SK-N-SH treated with all-trans-retinoic acid at 6 μM for 48 hours (cell line): Measurements from ENCODE around the gene OR2T11.
A peak's percentile ranks its signal among the peaks of the same experiment; 100 is the strongest.

ENCODE experiments used
- ATAC-seq: fragments of 200-7000 bp; cut with Tn5 transposase; 3 replicates; pipeline ENCODE4 v1.9.1; 2020; ENCODE audit warnings: mild to moderate bottlenecking, moderate library complexity
- ARNTL ChIP-seq: fragments of 450-650 bp; formaldehyde crosslinking; IDR thresholded peaks from 2 replicates; pipeline ENCODE4 v1.5.0; 2020; ENCODE audit warnings: low read depth, mild to moderate bottlenecking, moderate library complexity, borderline replicate concordance
- BACH2 ChIP-seq: fragments of 250-450 bp; sonication (Bioruptor Pico); IDR thresholded peaks from 2 replicates; pipeline ENCODE4 v1.9.0; 2021; ENCODE audit warnings: mild to moderate bottlenecking, borderline replicate concordance
- GLIS3 ChIP-seq: fragments of 250-450 bp; sonication (Bioruptor Pico); IDR thresholded peaks from 2 replicates; pipeline ENCODE4 v1.5.0; 2020; ENCODE audit warnings: mild to moderate bottlenecking, moderate library complexity
- ISL1 ChIP-seq: fragments of 250-450 bp; sonication (Bioruptor Pico); IDR thresholded peaks from 2 replicates; pipeline ENCODE4 v2.1.2; 2022; ENCODE audit warnings: mild to moderate bottlenecking, moderate library complexity
- PPARA ChIP-seq: fragments of 250-450 bp; sonication (Bioruptor Pico); IDR thresholded peaks from 2 replicates; pipeline ENCODE4 v1.5.0; 2020; ENCODE audit warnings: mild to moderate bottlenecking, borderline replicate concordance
- TCF4 ChIP-seq: fragments of 250-450 bp; sonication (Bioruptor Pico); IDR thresholded peaks from 2 replicates; pipeline ENCODE4 v1.8.0; 2021; ENCODE audit warnings: mild to moderate bottlenecking, moderate library complexity, borderline replicate concordance
- TOX ChIP-seq: fragments of 250-450 bp; sonication (Bioruptor Pico); IDR thresholded peaks from 2 replicates; pipeline ENCODE4 v1.8.0; 2021; ENCODE audit warnings: mild to moderate bottlenecking, moderate library complexity, borderline replicate concordance
- ZC3H10 ChIP-seq: fragments of 250-450 bp; sonication (Bioruptor Pico); IDR thresholded peaks from 2 replicates; pipeline ENCODE4 v1.5.1; 2021; ENCODE audit warnings: mild to moderate bottlenecking, moderate library complexity
- ZFP3 ChIP-seq: fragments of 250-450 bp; sonication (Bioruptor Pico); IDR thresholded peaks from 2 replicates; pipeline ENCODE4 v1.5.0; 2020; ENCODE audit warnings: mild to moderate bottlenecking, moderate library complexity
- ZFP30 ChIP-seq: fragments of 450-650 bp; formaldehyde crosslinking; IDR thresholded peaks from 2 replicates; pipeline ENCODE4 v1.5.0; 2022; ENCODE audit warnings: mild to moderate bottlenecking, moderate library complexity
- ZNF565 ChIP-seq: fragments of 450-650 bp; formaldehyde crosslinking; conservative IDR thresholded peaks from 2 replicates; pipeline ENCODE4 v1.5.0; 2020; ENCODE audit warnings: low read depth, mild to moderate bottlenecking, moderate library complexity
- ZNF70 ChIP-seq: fragments of 450-650 bp; formaldehyde crosslinking; IDR thresholded peaks from 2 replicates; pipeline ENCODE4 v1.5.0; 2020; ENCODE audit warnings: mild to moderate bottlenecking, moderate library complexity
- ZNF8 ChIP-seq: fragments of 450-650 bp; formaldehyde crosslinking; IDR thresholded peaks from 2 replicates; pipeline ENCODE4 v1.5.0; 2020; ENCODE audit warnings: mild to moderate bottlenecking, moderate library complexity
- TF ChIP-seq, protein P1 (sequence below): fragments of 250-450 bp; sonication (Bioruptor Pico); IDR thresholded peaks from 2 replicates; pipeline ENCODE4 v1.5.1; 2021; ENCODE audit warnings: mild to moderate bottlenecking, moderate library complexity
- TF ChIP-seq, protein P2 (sequence below): fragments of 250-450 bp; sonication (Bioruptor Pico); IDR thresholded peaks from 2 replicates; pipeline ENCODE4 v1.8.0; 2020; ENCODE audit warnings: mild to moderate bottlenecking, moderate library complexity, borderline replicate concordance
- TF ChIP-seq, protein P3 (sequence below): fragments of 250-450 bp; sonication (Bioruptor Pico); IDR thresholded peaks from 2 replicates; pipeline ENCODE4 v1.5.1; 2020; ENCODE audit warnings: low read depth, mild to moderate bottlenecking, moderate library complexity
- TF ChIP-seq, protein P4 (sequence below): fragments of 250-450 bp; sonication (Bioruptor Pico); IDR thresholded peaks from 2 replicates; pipeline ENCODE4 v1.8.0; 2021; ENCODE audit warnings: low read depth, mild to moderate bottlenecking, moderate library complexity, borderline replicate concordance
- TF ChIP-seq, protein P5 (sequence below): fragments of 250-450 bp; sonication (Bioruptor Pico); IDR thresholded peaks from 2 replicates; pipeline ENCODE4 v1.5.0; 2020; ENCODE audit warnings: mild to moderate bottlenecking, moderate library complexity

Gene OR2T11

DNA sequence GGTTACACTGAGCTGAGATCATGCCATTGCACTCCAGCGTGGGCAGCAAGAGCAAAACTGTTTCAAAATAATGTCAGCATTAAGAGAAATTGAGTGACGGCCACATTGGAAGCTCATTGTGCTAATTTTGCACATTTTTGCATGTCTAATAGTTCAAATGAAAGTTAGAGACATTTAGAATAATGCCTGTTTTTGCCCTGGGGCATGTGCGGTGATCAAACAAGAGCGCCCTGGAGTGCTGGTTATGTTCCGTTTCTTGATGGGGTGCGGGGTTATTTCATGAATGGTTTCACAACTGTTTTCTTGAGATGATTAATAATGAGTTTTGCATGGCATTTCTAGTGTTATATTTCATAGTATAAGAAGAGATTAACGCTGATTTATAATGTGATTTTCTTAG, 13.1 kb downstream of the OR2T11 start (continued):
- TF ChIP-seq, protein P1, sequence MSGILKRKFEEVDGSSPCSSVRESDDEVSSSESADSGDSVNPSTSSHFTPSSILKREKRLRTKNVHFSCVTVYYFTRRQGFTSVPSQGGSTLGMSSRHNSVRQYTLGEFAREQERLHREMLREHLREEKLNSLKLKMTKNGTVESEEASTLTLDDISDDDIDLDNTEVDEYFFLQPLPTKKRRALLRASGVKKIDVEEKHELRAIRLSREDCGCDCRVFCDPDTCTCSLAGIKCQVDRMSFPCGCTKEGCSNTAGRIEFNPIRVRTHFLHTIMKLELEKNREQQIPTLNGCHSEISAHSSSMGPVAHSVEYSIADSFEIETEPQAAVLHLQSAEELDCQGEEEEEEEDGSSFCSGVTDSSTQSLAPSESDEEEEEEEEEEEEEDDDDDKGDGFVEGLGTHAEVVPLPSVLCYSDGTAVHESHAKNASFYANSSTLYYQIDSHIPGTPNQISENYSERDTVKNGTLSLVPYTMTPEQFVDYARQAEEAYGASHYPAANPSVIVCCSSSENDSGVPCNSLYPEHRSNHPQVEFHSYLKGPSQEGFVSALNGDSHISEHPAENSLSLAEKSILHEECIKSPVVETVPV (CRISPR knock-in tag): no peak
- TF ChIP-seq TCF4 (CRISPR knock-in tag) (no peak), TOX (CRISPR knock-in tag) (no peak), BACH2 (CRISPR knock-in tag) (no peak), ZNF70 (CRISPR knock-in tag) (no peak), ZFP30 (CRISPR knock-in tag) (no peak)
- TF ChIP-seq, protein P2, sequence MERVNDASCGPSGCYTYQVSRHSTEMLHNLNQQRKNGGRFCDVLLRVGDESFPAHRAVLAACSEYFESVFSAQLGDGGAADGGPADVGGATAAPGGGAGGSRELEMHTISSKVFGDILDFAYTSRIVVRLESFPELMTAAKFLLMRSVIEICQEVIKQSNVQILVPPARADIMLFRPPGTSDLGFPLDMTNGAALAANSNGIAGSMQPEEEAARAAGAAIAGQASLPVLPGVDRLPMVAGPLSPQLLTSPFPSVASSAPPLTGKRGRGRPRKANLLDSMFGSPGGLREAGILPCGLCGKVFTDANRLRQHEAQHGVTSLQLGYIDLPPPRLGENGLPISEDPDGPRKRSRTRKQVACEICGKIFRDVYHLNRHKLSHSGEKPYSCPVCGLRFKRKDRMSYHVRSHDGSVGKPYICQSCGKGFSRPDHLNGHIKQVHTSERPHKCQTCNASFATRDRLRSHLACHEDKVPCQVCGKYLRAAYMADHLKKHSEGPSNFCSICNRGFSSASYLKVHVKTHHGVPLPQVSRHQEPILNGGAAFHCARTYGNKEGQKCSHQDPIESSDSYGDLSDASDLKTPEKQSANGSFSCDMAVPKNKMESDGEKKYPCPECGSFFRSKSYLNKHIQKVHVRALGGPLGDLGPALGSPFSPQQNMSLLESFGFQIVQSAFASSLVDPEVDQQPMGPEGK (CRISPR knock-in tag): no peak
- TF ChIP-seq, all 23 proteins: peak for 0

DNA sequence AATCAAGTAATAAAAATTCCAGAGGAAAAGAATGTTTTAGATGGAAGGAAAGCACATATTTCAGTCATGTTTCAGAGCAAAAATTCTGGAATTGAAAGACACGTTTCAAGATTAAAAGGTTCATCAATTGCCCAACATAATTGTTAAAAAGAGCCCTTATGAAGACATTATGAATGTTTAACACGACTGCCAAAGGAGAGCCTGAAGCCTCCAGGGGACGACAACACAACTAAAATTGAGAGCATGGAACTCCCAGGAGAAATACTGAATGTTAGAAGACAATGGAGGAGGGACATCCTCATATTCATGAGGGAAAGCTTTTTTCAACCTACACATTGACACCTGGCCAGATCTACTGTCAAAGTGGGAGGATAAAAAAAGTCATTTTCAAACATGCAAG, 16.0 kb downstream of the OR2T11 start:
- peak; percentile 91 for ATAC-seq
- TF ChIP-seq ZNF565 (CRISPR knock-in tag): no peak
- TF ChIP-seq ZFP3 (CRISPR knock-in tag): no peak

DNA sequence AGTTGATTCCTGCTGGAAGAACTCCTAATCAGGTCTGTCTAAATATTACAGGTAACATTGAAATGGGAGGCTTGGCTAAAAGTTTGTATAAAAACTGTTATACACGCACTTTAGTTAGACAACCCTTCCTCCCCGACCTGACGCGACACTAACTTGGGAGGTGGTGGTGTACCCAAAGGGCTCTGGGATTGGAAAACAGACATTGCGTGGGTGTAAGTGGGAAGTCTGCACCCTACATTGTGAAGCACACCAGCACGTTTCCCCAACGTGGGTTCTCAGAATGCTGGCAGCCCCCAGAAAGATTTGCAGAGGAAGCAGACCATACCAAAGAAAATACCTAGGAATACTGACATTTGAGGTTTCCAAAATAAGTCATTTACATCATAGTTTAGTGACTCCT, 16.8 kb downstream of the OR2T11 start:
- TF ChIP-seq ZC3H10 (CRISPR knock-in tag) (no peak), ZNF8 (CRISPR knock-in tag) (no peak), TOX (CRISPR knock-in tag) (no peak)
- TF ChIP-seq, all 23 proteins: peak for 0
- ATAC-seq: no peak

DNA sequence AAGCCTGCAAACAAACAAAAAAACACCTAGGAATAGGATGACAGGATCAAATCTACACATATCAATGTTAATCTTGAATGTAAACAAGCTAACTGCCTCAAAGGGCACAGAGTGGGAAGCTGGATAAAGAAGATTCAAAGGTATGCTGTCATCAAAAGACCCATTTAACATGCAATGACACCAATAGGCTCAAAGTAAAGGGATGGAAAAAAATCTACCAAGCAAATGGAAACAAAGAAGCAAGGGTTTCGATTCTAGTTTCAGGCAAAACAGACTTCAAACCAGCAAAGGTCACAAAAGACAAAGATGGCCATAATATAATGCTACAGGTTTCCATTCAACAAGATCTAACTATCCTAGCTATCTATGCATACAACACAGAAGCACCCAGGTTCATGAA, 21.1 kb downstream of the OR2T11 start:
- no peak for ATAC-seq
- TF ChIP-seq, protein P3, sequence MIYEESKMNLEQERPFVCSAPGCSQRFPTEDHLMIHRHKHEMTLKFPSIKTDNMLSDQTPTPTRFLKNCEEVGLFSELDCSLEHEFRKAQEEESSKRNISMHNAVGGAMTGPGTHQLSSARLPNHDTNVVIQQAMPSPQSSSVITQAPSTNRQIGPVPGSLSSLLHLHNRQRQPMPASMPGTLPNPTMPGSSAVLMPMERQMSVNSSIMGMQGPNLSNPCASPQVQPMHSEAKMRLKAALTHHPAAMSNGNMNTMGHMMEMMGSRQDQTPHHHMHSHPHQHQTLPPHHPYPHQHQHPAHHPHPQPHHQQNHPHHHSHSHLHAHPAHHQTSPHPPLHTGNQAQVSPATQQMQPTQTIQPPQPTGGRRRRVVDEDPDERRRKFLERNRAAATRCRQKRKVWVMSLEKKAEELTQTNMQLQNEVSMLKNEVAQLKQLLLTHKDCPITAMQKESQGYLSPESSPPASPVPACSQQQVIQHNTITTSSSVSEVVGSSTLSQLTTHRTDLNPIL: no peak
- TF ChIP-seq BACH2 (CRISPR knock-in tag) (no peak), ZFP30 (CRISPR knock-in tag) (no peak), PPARA (CRISPR knock-in tag) (no peak), ZNF565 (CRISPR knock-in tag) (no peak), GLIS3 (CRISPR knock-in tag) (no peak), ARNTL (CRISPR knock-in tag) (no peak), ISL1 (CRISPR knock-in tag) (no peak), ZNF70 (CRISPR knock-in tag) (no peak)
- TF ChIP-seq, protein P1 (CRISPR knock-in tag): no peak
- TF ChIP-seq, protein P4, sequence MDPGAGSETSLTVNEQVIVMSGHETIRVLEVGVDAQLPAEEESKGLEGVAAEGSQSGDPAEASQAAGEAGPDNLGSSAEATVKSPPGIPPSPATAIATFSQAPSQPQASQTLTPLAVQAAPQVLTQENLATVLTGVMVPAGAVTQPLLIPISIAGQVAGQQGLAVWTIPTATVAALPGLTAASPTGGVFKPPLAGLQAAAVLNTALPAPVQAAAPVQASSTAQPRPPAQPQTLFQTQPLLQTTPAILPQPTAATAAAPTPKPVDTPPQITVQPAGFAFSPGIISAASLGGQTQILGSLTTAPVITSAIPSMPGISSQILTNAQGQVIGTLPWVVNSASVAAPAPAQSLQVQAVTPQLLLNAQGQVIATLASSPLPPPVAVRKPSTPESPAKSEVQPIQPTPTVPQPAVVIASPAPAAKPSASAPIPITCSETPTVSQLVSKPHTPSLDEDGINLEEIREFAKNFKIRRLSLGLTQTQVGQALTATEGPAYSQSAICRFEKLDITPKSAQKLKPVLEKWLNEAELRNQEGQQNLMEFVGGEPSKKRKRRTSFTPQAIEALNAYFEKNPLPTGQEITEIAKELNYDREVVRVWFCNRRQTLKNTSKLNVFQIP (CRISPR knock-in tag): no peak
- TF ChIP-seq, protein P5, sequence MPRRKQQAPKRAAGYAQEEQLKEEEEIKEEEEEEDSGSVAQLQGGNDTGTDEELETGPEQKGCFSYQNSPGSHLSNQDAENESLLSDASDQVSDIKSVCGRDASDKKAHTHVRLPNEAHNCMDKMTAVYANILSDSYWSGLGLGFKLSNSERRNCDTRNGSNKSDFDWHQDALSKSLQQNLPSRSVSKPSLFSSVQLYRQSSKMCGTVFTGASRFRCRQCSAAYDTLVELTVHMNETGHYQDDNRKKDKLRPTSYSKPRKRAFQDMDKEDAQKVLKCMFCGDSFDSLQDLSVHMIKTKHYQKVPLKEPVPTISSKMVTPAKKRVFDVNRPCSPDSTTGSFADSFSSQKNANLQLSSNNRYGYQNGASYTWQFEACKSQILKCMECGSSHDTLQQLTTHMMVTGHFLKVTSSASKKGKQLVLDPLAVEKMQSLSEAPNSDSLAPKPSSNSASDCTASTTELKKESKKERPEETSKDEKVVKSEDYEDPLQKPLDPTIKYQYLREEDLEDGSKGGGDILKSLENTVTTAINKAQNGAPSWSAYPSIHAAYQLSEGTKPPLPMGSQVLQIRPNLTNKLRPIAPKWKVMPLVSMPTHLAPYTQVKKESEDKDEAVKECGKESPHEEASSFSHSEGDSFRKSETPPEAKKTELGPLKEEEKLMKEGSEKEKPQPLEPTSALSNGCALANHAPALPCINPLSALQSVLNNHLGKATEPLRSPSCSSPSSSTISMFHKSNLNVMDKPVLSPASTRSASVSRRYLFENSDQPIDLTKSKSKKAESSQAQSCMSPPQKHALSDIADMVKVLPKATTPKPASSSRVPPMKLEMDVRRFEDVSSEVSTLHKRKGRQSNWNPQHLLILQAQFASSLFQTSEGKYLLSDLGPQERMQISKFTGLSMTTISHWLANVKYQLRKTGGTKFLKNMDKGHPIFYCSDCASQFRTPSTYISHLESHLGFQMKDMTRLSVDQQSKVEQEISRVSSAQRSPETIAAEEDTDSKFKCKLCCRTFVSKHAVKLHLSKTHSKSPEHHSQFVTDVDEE (CRISPR knock-in tag): no peak
